Upper lobe of right lung (tissue), 1 donor: ENCODE data around the gene RAB3C. TPM values are rescaled to one million over a fixed set of nuclear protein-coding genes. Genes with fewer than 3 reads are reported as not detected.

Experiments used
- ATAC-seq: fragments of 200-7000 bp; cut with Tn5 transposase; one replicate; pipeline ENCODE4 v1.9.1; 2020; ENCODE audit warnings: mild to moderate bottlenecking, moderate library complexity
- DNase-seq: peaks from one replicate; pipeline ENCODE4 v3.0.0-alpha.2; 2020
- H3K27ac ChIP-seq: fragments of 200-600 bp; one replicate; pipeline ENCODE4 v1.8.0; 2022
- H3K27me3 ChIP-seq: fragments of 200-600 bp; one replicate; pipeline ENCODE4 v1.8.0; 2022; ENCODE audit warnings: mild to moderate bottlenecking
- H3K36me3 ChIP-seq: fragments of 200-600 bp; one replicate; pipeline ENCODE4 v1.8.0; 2022
- H3K4me1 ChIP-seq: fragments of 200-600 bp; one replicate; pipeline ENCODE4 v1.8.0; 2022
- H3K4me3 ChIP-seq: fragments of 200-600 bp; one replicate; pipeline ENCODE4 v1.8.0; 2022; ENCODE audit warnings: mild to moderate bottlenecking
- H3K9me3 ChIP-seq: fragments of 200-600 bp; one replicate; pipeline ENCODE4 v1.8.0; 2022
- CTCF ChIP-seq: fragments of 200-600 bp; IDR thresholded peaks from one replicate; pipeline ENCODE4 v1.8.0; 2022; ENCODE audit warnings: antibody characterized with exemption
- intact Hi-C: fragments of 100-400 bp; cut with DNase I; formaldehyde crosslinking; loops from one replicate; pipeline ENCODE4 v1.11.0; 2022
- total RNA-seq: library from RNA; stranded (reverse); fragmentation: NEBNext Ultra II Directional; extraction: Animal tissue kit (Norgen Biotek cat#: 25700); gene quantifications from one replicate; pipeline ENCODE4 v1.2.1, GENCODE V29; 2021
- donor health status: DM: no; HTN: yes; CAD: no; lungs with severe emphysema.

RAB3C gene
- total RNA-seq, 1 donor from 2014 or later = 0.67 TPM

- no peaks in the 10 kb centered on the region for H3K36me3 ChIP-seq
- H3K4me3 ChIP-seq = no peak overlapping the region
- DNase-seq (no peak), ATAC-seq (no peak)
- TF ChIP-seq CTCF = no peak
- no peaks in the 10 kb centered on the region for H3K4me1 ChIP-seq
- H3K27ac ChIP-seq = no peak overlapping the region
- no peaks in the 10 kb centered on the region for H3K9me3 ChIP-seq
- no peaks in the 10 kb centered on the region for H3K27me3 ChIP-seq
- intact Hi-C loops = no loop called here
Measured at GRCh38 chr5:58731641-58732040, 148.8 kb downstream of the RAB3C start.

DNA sequence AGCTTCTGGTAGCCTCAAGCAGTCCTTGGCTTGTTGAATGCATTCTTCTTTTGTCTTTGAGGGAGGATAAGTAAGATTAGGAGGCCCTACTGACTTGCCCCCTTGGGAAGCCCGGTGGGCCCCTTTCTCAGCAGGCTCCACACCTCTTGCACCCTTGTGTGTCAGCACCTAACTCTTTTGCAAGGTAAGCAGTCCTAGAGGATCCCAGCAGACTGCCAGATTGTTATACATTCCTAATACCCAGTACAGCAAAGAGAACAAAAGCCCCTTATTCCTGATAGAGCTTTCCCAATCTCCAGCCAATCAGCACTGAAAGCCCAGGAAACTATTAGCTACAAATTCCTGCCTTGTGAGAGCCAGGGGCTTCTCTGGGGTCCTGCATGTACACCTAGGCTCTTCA is 152.8 kb downstream of the RAB3C start:
- DNase-seq = no peak
- no peak overlapping the region for H3K4me3 ChIP-seq
- TF ChIP-seq CTCF = no peak
- no peaks in the 10 kb centered on the region for H3K36me3 ChIP-seq
- ATAC-seq = no peak
- H3K27ac ChIP-seq = no peak overlapping the region
- intact Hi-C loops = no loop called here
- H3K4me1 ChIP-seq = no peaks in the 10 kb centered on the region
- H3K9me3 ChIP-seq = no peaks in the 10 kb centered on the region
- H3K27me3 ChIP-seq = no peaks in the 10 kb centered on the region

GRCh38 chr5:58736214-58736613 is 153.3 kb downstream of the RAB3C start:
- no peak for DNase-seq
- Histone ChIP-seq H3K9me3 (no peaks in the 10 kb centered on the region), H3K27ac (no peak overlapping the region), H3K4me3 (no peak overlapping the region), H3K4me1 (no peaks in the 10 kb centered on the region), H3K27me3 (no peaks in the 10 kb centered on the region), H3K36me3 (no peaks in the 10 kb centered on the region)
- ATAC-seq = no peak
- intact Hi-C loops = no loop called here
- TF ChIP-seq CTCF = no peak

- no peak for DNase-seq
- Histone ChIP-seq H3K36me3 (no peaks in the 10 kb centered on the region), H3K4me1 (no peaks in the 10 kb centered on the region), H3K27me3 (no peaks in the 10 kb centered on the region), H3K4me3 (no peak overlapping the region), H3K9me3 (no peaks in the 10 kb centered on the region), H3K27ac (no peak overlapping the region)
- TF ChIP-seq CTCF = no peak
- ATAC-seq = no peak
- intact Hi-C loops = no loop called here
Measured at GRCh38 chr5:58737671-58738070, 154.8 kb downstream of the RAB3C start.

- DNase-seq (no peak), ATAC-seq (no peak)
- Histone ChIP-seq H3K4me3 (no peak overlapping the region), H3K4me1 (no peaks in the 10 kb centered on the region), H3K27ac (no peak overlapping the region), H3K27me3 (no peaks in the 10 kb centered on the region), H3K36me3 (no peaks in the 10 kb centered on the region), H3K9me3 (no peaks in the 10 kb centered on the region)
- no peak for TF ChIP-seq CTCF
- intact Hi-C loops = no loop called here
Measured at GRCh38 chr5:58738336-58738735, 155.5 kb downstream of the RAB3C start.

DNA sequence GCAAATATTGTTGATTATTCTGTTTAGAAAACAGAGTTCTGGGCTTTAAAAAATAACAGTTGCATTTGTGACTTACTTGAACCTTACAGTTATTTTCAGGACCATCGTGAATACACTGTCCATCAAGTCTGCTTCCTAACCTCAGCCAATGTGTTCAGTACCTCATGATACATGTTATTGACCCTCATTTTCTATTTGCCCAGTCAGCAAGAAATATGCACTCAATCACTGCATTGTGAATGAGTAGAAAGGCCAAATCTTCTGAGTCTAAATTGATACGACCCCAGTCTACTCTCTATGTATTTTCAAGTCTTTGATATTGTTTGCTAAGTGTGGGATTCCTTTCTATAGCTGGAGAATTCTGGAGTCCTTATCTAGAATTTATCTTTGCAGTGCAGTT is 156.2 kb downstream of the RAB3C start:
- no peak overlapping the region for H3K27ac ChIP-seq
- intact Hi-C loops = no loop called here
- no peaks in the 10 kb centered on the region for H3K9me3 ChIP-seq
- DNase-seq = no peak
- H3K4me1 ChIP-seq = no peaks in the 10 kb centered on the region
- no peaks in the 10 kb centered on the region for H3K27me3 ChIP-seq
- ATAC-seq = no peak
- H3K4me3 ChIP-seq = no peak overlapping the region
- H3K36me3 ChIP-seq = no peaks in the 10 kb centered on the region
- no peak for TF ChIP-seq CTCF
